Bronchial epithelial cell (primary cell): ENCODE data around the gene CHTF18. TPM values are rescaled to one million over a fixed set of nuclear protein-coding genes. Genes with fewer than 3 reads are reported as not detected.

ENCODE experiments used
- DNase-seq: peaks from one replicate; pipeline ENCODE4 v3.0.0-alpha.2; 2010; ENCODE audit warnings: low read depth
- FAIRE-seq: peaks from 2 replicates; lab custom pipeline; 2011; peaks lifted over from hg19 to GRCh38; lab: Jason Lieb, UNC
- H3K27me3 ChIP-seq: 2 replicates; pipeline ENCODE4 v1.5.1; 2011; ENCODE audit warnings: low read length; ENCODE audit not compliant: control insufficient read depth, insufficient read depth
- H3K36me3 ChIP-seq: 2 replicates; pipeline ENCODE4 v1.5.1; 2011; ENCODE audit warnings: low read length; ENCODE audit not compliant: control insufficient read depth, insufficient read depth
- H3K4me3 ChIP-seq: 2 replicates; pipeline ENCODE4 v1.5.1; 2011; ENCODE audit warnings: mild to moderate bottlenecking, low read depth, low read length, control low read depth
- total RNA-seq: library from RNA; depleted of rRNA; stranded (reverse); fragments of >200 nt; gene quantifications from 2 replicates; pipeline ENCODE4 v1.2.1, GENCODE V29; 2014
- TF ChIP-seq, protein P1 (sequence below): IDR thresholded peaks from 2 replicates; pipeline ENCODE4 v1.5.1; 2011; ENCODE audit warnings: mild to moderate bottlenecking, moderate library complexity, low read length, control low read depth, inconsistent platforms; ENCODE audit not compliant: insufficient read depth, severe bottlenecking

Gene CHTF18
- total RNA-seq, 1 donor from 2014 or later: 1.6 TPM

DNA sequence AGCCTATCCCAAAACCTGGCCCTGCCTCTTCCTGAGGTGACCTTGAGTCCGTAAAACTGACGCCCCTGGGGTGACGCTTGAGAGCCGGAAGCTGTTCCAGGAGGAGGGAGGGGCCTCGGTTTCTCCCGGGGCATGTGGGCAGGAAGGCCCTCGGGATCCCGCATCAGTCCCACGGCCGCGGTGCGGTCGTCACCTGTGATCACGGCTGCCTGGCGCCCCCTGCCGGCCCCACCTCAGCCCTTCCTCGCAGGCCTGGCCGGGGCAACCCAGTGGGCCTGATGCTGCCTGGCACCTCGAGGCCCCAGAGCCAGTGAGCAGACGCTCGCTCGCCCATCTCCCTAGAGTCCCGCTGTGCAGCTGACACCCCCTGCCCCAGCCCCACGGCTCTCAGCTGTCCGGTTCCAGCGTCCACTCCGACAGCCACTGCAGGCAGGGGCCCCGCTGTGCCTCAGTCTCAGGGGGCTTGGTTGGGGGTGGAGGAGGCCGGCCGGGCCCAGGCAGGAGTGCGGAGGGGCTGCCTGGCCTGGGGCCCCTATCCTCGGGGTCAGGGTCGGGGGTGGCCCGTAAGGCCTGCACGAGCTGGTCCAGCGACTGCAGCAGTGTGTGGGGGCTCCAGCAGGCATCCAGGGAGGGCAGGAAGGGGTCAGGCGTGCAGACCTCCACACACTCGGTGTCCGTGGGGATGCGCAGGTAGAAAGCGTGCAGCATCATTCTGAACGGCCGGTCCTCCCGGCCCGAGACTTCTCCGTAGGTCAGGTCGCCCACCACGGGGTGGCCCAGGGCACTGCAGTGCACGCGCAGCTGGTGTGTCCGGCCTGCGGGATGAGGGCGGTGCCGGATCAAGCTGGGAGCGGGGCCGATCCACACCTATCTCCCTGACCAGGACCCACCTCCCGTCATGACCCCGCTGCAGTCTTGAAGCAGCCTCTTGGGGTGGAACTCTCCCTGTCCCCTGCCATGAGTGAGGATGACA is 2.6 kb upstream of the CHTF18 start:
- H3K36me3 ChIP-seq: peaks cover 7% of the 10 kb centered on the region
- FAIRE-seq: no peak
- TF ChIP-seq, protein P1, sequence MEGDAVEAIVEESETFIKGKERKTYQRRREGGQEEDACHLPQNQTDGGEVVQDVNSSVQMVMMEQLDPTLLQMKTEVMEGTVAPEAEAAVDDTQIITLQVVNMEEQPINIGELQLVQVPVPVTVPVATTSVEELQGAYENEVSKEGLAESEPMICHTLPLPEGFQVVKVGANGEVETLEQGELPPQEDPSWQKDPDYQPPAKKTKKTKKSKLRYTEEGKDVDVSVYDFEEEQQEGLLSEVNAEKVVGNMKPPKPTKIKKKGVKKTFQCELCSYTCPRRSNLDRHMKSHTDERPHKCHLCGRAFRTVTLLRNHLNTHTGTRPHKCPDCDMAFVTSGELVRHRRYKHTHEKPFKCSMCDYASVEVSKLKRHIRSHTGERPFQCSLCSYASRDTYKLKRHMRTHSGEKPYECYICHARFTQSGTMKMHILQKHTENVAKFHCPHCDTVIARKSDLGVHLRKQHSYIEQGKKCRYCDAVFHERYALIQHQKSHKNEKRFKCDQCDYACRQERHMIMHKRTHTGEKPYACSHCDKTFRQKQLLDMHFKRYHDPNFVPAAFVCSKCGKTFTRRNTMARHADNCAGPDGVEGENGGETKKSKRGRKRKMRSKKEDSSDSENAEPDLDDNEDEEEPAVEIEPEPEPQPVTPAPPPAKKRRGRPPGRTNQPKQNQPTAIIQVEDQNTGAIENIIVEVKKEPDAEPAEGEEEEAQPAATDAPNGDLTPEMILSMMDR: peak; percentile 91
- peak; percentile 18 for DNase-seq
- H3K27me3 ChIP-seq: peaks cover 2% of the 10 kb centered on the region
- no peak overlapping the region for H3K4me3 ChIP-seq

DNA sequence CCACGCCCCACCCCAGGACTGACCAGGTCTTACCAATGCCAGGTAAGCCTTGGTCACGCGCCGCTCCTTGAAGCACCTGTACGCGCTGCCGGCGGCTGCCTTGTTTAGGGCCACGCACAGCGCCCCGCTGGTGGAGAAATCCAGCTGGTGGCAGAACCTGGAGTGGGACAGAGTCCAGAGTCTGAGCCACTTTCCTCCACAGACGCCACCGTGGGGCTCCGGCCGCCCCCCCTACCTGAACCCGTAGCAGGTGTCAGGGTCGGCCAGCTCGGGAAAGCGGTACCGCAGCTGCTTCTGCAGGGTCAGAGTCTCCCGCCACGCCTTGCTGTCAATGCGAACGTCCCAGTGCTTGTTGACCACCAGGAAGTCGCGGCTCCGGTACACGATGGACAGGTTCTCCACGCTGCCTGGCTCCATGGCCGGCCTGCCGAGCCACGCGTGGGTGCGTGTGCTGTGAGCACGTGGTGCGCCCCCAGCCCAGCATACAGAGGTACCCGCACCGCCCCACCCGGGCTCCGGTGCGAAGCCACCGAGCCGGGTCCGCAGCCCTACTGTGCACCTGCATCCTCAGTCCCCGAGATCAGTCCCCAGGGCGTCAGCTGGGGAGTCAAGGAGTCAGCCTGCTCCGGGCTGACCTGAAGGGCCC is 976 bp upstream of the CHTF18 start:
- TF ChIP-seq, protein P1: no peak
- DNase-seq (no peak), FAIRE-seq (no peak)
- peak overlapping the region; percentile 93 for H3K4me3 ChIP-seq
- peaks cover 2% of the 10 kb centered on the region for H3K27me3 ChIP-seq
- H3K36me3 ChIP-seq: peaks cover 7% of the 10 kb centered on the region

DNA sequence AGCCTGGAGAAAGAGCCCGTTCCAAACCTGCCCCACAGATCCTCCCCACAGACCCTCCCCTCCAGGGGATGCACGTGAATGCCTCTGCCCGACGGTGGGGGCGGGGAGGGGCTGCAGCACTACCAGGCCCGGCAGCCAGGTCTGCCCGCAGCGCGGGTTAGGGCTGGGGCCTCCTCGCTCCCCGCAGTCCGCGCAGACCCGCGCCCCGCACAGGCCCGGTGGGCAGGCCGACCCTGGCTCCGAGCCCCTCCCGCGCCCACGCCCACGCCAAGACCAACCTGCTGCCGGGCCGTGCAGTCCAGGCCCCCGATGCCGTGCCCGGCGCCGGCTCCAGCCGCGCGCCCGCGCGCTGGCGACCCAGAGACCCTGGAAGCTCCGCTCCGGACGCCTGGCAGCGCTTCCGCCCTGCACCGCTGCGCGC is 432 bp upstream of the CHTF18 start, which contains the start of gene RPUSD1:
RPUSD1 (minus strand) TSS at position 404 of the 421 bp plus-strand sequence. CDS start 644 bp downstream, outside the sequence.
- peak within 1 kb of the TSS; percentile 93 for H3K4me3 ChIP-seq
- TF ChIP-seq, protein P1: no peak
- DNase-seq (no peak), FAIRE-seq (no peak)
- H3K36me3 ChIP-seq: peaks cover 7% of the 10 kb centered on the region
- peaks cover 2% of the 10 kb centered on the region for H3K27me3 ChIP-seq

DNA sequence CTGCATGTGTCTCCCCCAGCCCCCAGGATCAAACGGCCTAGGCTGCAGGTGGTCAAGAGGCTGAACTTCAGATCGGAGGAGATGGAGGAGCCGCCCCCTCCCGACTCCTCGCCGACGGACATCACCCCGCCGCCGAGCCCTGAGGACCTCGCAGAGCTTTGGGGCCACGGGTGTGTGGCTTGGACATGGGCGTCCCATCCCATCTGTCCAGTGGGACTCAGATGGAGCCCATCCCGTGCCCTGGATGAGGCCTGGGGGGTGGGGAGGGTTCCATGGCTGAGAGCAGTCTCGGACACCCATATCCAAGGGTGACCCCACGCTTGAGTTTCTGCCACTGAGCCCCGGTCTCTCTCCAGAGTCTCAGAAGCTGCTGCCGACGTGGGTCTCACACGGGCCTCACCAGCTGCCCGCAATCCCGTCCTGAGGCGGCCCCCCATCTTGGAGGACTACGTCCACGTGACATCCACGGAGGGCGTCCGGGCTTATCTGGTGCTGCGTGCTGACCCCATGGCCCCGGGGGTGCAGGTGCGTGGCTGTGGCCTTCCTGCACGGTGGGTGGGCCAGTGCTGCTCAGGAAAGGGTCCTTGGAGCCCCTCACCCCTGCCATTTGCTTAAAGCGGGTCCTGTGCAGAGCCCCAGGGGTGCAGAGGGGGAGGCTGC is 901 bp downstream of the CHTF18 start:
- Histone ChIP-seq H3K36me3 (peaks cover 7% of the 10 kb centered on the region), H3K4me3 (peak overlapping the region; percentile 79), H3K27me3 (no peaks in the 10 kb centered on the region)
- FAIRE-seq (no peak), DNase-seq (no peak)
- TF ChIP-seq, protein P1: no peak

DNA sequence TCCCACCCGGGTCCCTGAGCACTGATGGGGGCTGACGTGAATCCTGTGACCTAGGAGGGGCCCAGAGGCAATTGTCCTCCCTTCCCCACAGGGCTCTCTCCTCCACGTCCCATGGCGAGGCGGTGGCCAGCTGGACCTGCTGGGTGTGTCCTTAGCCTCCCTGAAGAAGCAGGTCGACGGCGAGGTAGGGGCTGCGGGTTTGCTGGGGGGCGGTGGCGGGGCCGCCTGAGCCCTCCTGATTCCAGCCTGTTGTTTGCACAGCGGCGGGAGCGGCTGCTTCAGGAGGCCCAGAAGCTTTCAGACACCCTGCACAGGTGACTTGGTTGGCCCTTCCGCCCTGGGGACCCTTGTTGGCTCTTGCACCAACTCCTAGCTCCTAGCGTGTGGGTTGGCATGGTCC is 1.7 kb downstream of the CHTF18 start:
- no peak for DNase-seq
- Histone ChIP-seq H3K4me3 (no peak overlapping the region), H3K36me3 (peaks cover 7% of the 10 kb centered on the region), H3K27me3 (no peaks in the 10 kb centered on the region)
- FAIRE-seq: no peak
- TF ChIP-seq, protein P1: no peak
